HFFc6 (cell line): Measurements from ENCODE around the gene GNA15. TPM values are rescaled to one million over a fixed set of nuclear protein-coding genes. Genes with fewer than 3 reads are reported as not detected.

Experiments used
- DNase-seq: peaks from one replicate; pipeline ENCODE4 v3.0.0-alpha.2; 2018
- H3K27ac Mint-ChIP-seq: 2 replicates; pipeline ENCODE4 v1.8.0; 2020; ENCODE audit warnings: mild to moderate bottlenecking, mixed read lengths
- H3K27me3 Mint-ChIP-seq: 2 replicates; pipeline ENCODE4 v1.8.0; 2021; ENCODE audit warnings: mild to moderate bottlenecking, moderate library complexity, mixed read lengths; ENCODE audit not compliant: insufficient read depth
- H3K36me3 Mint-ChIP-seq: 2 replicates; pipeline ENCODE4 v1.8.0; 2021; ENCODE audit warnings: low read depth, mixed read lengths
- H3K4me1 Mint-ChIP-seq: 2 replicates; pipeline ENCODE4 v1.8.0; 2020; ENCODE audit warnings: low read depth, mixed read lengths
- H3K4me3 Mint-ChIP-seq: 2 replicates; pipeline ENCODE4 v1.8.0; 2020; ENCODE audit warnings: mild to moderate bottlenecking, moderate library complexity, mixed read lengths
- H3K9me3 Mint-ChIP-seq: 2 replicates; pipeline ENCODE4 v1.8.0; 2020; ENCODE audit warnings: mild to moderate bottlenecking, mixed read lengths
- total RNA-seq, 6 experiments: library from RNA; stranded (reverse); fragmentation: NEBNext Ultra II Directional; extraction: Animal tissue kit (Norgen Biotek cat#: 25700); gene quantifications; 2 replicates in 1 of 6; 3 replicates in 5 of 6; pipeline ENCODE4 v1.2.3, GENCODE V29; 2021
- TF ChIP-seq, protein P1 (sequence below): fragments of 200-600 bp; sonication (generic); IDR thresholded peaks from 2 replicates; pipeline ENCODE4 v1.5.0; 2021; ENCODE audit warnings: antibody characterized with exemption, mild to moderate bottlenecking

GNA15 gene
- total RNA-seq, 6 experiments from 2014 or later = not detected

DNA sequence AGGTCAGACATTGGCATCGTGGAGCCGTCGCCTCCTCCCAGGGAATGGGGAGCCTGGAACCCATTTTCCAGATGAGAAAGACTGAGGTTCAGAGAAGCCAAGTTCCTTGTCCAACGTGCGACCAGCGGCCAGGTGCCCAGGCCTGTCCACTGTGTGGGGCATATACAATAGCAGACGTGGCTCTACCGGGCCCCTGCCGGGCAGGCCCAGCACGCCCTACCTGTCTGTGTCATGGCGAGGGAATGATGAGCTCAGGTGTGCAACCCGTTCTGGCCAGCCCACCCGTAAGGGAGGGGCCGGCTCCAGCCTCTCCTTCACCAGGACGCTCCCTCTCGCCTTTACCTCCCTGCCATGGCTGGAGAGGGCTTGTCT, 837 bp downstream of the GNA15 start:
- Mint-ChIP-seq H3K4me3 (no peak overlapping the region), H3K4me1 (peaks cover 30% of the 10 kb centered on the region), H3K9me3 (peaks cover 7% of the 10 kb centered on the region; the same call in 1 of the 2 replicates), H3K27me3 (no peaks in the 10 kb centered on the region), H3K36me3 (peaks cover 9% of the 10 kb centered on the region), H3K27ac (peak overlapping the region; percentile 24; the same call in 1 of the 2 replicates)
- TF ChIP-seq, protein P1, sequence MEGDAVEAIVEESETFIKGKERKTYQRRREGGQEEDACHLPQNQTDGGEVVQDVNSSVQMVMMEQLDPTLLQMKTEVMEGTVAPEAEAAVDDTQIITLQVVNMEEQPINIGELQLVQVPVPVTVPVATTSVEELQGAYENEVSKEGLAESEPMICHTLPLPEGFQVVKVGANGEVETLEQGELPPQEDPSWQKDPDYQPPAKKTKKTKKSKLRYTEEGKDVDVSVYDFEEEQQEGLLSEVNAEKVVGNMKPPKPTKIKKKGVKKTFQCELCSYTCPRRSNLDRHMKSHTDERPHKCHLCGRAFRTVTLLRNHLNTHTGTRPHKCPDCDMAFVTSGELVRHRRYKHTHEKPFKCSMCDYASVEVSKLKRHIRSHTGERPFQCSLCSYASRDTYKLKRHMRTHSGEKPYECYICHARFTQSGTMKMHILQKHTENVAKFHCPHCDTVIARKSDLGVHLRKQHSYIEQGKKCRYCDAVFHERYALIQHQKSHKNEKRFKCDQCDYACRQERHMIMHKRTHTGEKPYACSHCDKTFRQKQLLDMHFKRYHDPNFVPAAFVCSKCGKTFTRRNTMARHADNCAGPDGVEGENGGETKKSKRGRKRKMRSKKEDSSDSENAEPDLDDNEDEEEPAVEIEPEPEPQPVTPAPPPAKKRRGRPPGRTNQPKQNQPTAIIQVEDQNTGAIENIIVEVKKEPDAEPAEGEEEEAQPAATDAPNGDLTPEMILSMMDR = no peak
- DNase-seq = no peak

DNA sequence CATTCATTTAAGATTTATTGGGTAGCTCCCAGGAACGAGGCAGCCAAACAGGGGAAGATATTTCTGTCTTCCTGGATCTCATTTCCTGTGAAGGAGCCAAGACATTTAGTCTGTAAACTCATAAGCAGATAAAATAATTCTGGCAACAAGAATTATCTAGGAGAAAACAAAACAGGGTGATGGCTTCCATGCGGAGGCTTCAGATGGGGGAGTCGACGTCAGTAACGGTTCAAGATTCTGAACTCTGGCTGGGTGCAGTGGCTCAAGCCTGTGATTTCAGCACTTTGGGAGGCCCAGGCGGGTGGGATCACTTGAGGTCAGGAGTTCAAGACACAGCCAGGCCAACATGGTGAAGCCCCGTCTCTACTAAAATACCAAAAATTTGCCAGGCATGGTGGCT, 1.3 kb downstream of the GNA15 start:
- Mint-ChIP-seq H3K27me3 (no peaks in the 10 kb centered on the region), H3K9me3 (peaks cover 7% of the 10 kb centered on the region; the same call in 1 of the 2 replicates), H3K4me1 (peaks cover 34% of the 10 kb centered on the region), H3K27ac (peak overlapping the region; percentile 24; the same call in 1 of the 2 replicates), H3K36me3 (peaks cover 9% of the 10 kb centered on the region), H3K4me3 (no peak overlapping the region)
- no peak for DNase-seq
- TF ChIP-seq, protein P1 = no peak

GRCh38 chr19:3138268-3138667, 2.4 kb downstream of the GNA15 start:
- TF ChIP-seq, protein P1 = no peak
- Mint-ChIP-seq H3K27me3 (no peaks in the 10 kb centered on the region; the same call in 1 of the 2 replicates), H3K27ac (no peak overlapping the region), H3K9me3 (peaks cover 7% of the 10 kb centered on the region; the same call in 1 of the 2 replicates), H3K36me3 (peaks cover 9% of the 10 kb centered on the region), H3K4me1 (peaks cover 38% of the 10 kb centered on the region), H3K4me3 (no peak overlapping the region)
- DNase-seq = no peak

DNA sequence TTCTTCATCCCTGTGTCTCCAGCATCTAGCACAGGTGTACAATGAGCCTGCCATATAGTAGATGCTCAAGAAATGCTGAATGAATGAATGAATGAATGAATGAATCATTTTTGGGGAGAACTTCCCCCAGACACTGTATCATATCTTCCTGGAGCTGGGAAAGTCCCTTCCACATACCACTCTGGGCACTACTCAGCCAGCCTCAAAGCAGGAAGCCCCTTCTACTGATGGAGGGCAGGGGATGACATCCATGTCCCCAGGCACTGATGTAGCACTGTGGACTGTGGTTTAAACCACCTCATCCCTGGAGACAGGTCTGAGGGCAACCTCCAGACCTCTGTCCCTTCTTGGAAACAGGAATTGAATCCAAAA, 4.8 kb downstream of the GNA15 start:
- TF ChIP-seq, protein P1 = no peak
- Mint-ChIP-seq H3K4me3 (no peak overlapping the region), H3K4me1 (peaks cover 29% of the 10 kb centered on the region), H3K36me3 (peaks cover 9% of the 10 kb centered on the region), H3K9me3 (peaks cover 7% of the 10 kb centered on the region; the same call in 1 of the 2 replicates), H3K27ac (peak overlapping the region; percentile 99), H3K27me3 (no peaks in the 10 kb centered on the region; the same call in 1 of the 2 replicates)
- DNase-seq = no peak

- Mint-ChIP-seq H3K27me3 (no peaks in the 10 kb centered on the region; the same call in 1 of the 2 replicates), H3K27ac (peak overlapping the region; percentile 99), H3K36me3 (peaks cover 9% of the 10 kb centered on the region), H3K9me3 (peaks cover 7% of the 10 kb centered on the region; the same call in 1 of the 2 replicates), H3K4me1 (peaks cover 24% of the 10 kb centered on the region), H3K4me3 (peak overlapping the region; percentile 74)
- DNase-seq = peak; percentile 89
- TF ChIP-seq, protein P1 = no peak
Observed at GRCh38 chr19:3142292-3142670, 6.4 kb downstream of the GNA15 start.
